PFSK-1 (cell line): ENCODE results near the gene BSND.

Experiments used
- SIN3A ChIP-seq: IDR thresholded peaks from 2 replicates; pipeline ENCODE4 v1.6.1; 2012; ENCODE audit warnings: mild to moderate bottlenecking, low read length, moderate library complexity, borderline replicate concordance; ENCODE audit not compliant: insufficient read depth
- TAF1 ChIP-seq: IDR thresholded peaks from 2 replicates; pipeline ENCODE4 v1.6.1; 2012; ENCODE audit warnings: low read length, control low read depth, borderline replicate concordance; ENCODE audit not compliant: insufficient read depth
- TF ChIP-seq, protein P1 (sequence below), 2 experiments: IDR thresholded peaks; 2 replicates each; pipeline versions ENCODE4 v1.6.1 to v1.8.0; 2011 to 2012; ENCODE audit warnings: low read depth in 2 of 2, low read length in 2 of 2, control low read depth in 1 of 2, inconsistent platforms in 1 of 2, mild to moderate bottlenecking in 1 of 2, moderate library complexity in 1 of 2; ENCODE audit not compliant: insufficient read depth in 1 of 2

DNA sequence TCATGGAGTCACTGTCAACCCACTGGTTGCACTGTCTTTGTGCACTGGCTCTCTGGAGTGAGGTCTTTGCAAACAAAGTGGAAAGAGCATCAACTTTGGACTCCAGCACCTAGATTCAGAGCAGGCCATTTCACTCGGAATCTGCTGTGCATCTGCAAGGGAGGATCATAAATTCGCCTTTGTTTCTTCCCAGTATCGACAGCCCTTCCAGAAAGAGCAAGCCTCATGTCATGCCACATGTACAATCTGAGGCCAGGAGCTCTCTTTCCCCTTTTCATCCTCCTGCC, 39.8 kb downstream of the BSND start:
- TF ChIP-seq SIN3A: no peak
- TF ChIP-seq, protein P1, sequence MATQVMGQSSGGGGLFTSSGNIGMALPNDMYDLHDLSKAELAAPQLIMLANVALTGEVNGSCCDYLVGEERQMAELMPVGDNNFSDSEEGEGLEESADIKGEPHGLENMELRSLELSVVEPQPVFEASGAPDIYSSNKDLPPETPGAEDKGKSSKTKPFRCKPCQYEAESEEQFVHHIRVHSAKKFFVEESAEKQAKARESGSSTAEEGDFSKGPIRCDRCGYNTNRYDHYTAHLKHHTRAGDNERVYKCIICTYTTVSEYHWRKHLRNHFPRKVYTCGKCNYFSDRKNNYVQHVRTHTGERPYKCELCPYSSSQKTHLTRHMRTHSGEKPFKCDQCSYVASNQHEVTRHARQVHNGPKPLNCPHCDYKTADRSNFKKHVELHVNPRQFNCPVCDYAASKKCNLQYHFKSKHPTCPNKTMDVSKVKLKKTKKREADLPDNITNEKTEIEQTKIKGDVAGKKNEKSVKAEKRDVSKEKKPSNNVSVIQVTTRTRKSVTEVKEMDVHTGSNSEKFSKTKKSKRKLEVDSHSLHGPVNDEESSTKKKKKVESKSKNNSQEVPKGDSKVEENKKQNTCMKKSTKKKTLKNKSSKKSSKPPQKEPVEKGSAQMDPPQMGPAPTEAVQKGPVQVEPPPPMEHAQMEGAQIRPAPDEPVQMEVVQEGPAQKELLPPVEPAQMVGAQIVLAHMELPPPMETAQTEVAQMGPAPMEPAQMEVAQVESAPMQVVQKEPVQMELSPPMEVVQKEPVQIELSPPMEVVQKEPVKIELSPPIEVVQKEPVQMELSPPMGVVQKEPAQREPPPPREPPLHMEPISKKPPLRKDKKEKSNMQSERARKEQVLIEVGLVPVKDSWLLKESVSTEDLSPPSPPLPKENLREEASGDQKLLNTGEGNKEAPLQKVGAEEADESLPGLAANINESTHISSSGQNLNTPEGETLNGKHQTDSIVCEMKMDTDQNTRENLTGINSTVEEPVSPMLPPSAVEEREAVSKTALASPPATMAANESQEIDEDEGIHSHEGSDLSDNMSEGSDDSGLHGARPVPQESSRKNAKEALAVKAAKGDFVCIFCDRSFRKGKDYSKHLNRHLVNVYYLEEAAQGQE (IDR thresholded peaks at IDR 0.05; ENCODE audit: insufficient read depth in 1 of 2, low read depth in 2 of 2, low read length in 2 of 2): no peak
- TF ChIP-seq TAF1: no peak
